Left renal pelvis (tissue), 4 donors: Measurements from ENCODE around the gene ITGA1. TPM values are rescaled to one million over a fixed set of nuclear protein-coding genes. Genes with fewer than 3 reads are reported as not detected.

Source experiments
- DNase-seq, 4 donors: peaks; one replicate each; pipeline ENCODE4 v3.0.0-alpha.2; 2013; ENCODE audit warnings: low read depth in 4 of 4, low spot score in 3 of 4
- polyA plus RNA-seq, 4 donors: library from polyadenylated mRNA; unstranded; fragments of 120-200 nt; gene quantifications; one replicate each; pipeline ENCODE4 v1.2.1, GENCODE V29; 2013; ENCODE audit not compliant: insufficient read length in 4 of 4

Gene ITGA1
- polyA plus RNA-seq, 4 donors = 49.2 to 65.2 (median 58.1) TPM

DNA sequence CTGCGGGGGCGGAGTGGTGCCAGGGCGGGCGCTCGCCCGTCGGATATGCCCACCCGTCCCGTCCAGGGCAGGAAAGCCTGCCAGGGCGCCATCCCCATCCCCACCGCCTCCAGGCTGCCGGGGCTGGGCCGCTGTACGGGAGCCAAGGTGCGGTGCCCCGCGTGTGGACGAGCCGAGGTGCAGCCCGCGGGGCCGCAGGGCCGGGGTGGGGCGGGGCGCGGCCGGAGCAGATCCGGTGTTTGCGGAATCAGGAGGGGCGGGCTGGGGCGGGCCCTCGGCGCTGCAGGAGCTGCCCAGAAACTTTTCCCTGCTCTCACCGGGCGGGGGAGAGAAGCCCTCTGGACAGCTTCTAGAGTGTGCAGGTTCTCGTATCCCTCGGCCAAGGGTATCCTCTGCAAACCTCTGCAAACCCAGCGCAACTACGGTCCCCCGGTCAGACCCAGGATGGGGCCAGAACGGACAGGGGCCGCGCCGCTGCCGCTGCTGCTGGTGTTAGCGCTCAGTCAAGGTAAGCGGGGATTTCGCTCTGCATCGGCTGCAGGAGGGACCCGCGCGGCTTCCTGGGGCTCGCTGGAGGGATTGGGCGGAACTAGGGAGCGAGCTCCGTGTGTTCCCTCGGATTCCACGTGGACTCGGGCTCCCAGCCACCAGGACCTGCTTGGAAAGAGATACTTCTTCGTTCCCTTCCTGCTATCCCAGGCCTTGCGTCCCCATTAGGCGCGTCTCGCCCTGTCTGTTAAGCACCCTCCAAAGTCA lies 201.5 kb downstream of the ITGA1 start, which contains the start of gene ITGA2:
Gene ITGA2, plus strand, starts transcription at position 328 of the 756 bp plus-strand sequence. Its CDS starts 117 bp downstream, at position 445.
- DNase-seq = no peak

DNA sequence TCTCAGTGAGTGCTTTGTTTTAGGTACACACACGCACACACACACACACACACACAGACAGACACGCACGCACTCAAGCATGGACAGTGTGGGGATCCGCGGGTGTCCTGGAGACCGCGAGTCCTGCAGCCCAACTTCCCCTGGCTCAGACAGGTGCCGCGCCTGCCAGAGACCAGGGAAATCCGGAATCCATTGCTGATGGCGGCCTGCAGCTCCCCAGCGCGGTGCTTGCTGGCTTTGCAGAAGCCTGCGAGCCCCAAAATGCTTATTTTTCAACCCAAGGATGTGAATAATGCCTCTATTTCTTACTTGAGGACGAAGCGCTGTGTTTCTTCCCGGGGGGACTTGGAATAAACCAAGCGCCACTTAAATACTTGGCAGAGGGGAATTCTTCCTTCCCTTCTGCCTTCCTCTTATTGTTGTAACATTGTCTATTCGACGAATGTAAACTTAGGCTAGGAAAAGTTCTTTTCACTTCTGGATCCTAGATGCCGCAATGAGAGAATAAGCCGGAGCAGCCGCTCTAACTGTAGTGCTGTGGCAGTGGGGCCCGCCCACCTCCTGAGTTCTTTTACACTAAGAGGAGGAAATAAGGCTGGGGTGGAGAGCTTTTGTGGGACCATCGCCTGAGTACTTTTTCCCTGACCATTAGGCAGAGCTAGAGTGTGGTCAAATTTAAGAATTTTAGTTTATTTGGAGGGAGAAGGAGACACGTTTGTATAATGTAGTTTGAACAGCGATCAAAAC lies 202.2 kb downstream of the ITGA1 start:
- no peak for DNase-seq

DNA sequence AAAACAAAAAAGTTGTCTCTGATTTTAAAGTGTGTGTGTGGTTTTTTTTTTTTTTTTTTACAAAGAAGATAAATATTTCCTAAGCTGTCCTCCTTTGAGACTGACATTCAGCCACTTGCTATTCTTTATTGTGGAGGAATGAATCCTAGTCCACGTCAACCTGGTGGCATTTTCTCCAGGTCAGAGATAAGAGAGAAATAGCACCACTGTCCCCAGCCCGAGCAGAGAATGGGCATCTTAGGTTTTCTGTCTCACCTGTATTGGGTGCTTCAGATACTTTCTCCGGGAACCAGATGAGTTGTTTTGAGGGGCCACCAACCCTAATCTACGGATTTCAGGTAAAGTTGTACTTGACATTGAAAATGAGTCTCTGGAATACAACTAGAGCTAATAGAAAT lies 202.8 kb downstream of the ITGA1 start:
- no peak for DNase-seq

DNA sequence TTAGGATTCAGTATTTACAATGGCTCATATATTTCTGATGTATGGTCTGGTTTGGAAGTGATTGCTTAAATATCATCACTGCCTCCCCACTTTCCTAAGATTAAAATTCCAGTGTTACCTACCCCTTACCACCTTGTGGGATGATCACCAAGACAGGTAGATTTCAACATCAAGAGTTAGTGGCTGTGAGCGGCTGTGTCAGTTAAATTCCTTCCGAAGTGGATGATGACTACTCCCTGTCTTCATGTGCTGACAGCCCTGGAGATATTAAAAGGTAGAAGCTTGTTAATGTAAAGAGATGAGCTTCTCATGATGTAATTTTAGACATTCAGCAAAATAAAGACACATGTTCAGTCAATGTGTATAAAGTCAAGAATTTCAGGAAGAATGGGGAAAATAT lies 205.7 kb downstream of the ITGA1 start:
- no peak for DNase-seq

DNA sequence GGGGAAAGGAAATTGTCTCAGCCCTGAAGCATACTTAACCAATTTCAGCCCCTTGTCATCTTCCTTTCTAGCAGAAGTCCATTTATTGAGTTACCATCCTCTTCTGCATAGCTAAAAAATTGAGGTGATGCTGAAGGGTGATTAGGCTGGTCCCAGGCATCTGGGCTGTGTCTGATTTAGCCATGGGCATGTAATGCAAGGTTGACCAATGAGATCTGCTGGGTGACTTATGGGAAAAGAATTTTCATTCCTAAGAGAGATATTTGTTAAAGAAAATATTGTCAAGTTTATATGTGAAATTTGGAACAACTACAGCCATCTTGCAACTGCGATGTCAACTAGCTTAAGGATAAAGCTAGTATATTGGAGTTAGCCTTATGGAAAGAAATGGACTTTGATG lies 206.6 kb downstream of the ITGA1 start:
- DNase-seq = no peak

DNA sequence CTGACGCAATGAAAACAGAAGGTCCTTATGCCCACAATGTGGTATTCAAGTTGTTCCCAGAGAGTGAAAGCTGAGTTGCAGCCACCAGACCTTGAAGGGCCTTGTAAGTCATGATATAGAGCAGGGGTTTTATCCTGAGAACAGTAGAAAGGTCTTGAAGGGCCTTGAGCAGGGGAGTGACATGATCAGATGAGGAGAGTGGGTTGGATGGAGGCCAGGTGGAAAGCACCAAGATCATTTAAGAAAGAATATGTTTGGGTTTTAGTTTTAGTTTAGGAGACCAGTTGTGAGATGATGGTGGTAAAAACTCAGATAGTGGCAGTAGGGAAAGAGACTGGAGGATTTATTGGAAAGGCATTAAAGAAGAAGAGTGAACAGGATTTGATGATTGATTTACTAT lies 207.4 kb downstream of the ITGA1 start:
- no peak for DNase-seq

DNA sequence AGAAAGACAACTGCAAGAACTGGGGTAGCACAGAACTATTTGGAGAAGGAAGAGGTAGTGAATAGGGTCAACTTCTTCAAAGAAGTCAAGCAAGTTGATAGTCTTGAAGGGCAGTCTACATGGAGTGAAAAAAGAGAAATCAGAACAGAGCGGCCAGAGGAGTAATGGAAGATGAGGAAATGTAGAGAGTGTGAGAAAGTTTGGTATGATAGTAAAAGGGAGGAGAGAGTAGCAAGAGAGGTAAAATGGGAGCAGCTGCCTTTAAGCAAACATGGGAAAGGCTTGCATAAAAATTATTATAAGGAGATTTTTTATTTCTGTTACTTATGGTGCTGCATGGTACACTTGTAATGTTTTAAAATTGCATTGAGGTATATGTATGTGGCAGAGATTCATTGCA lies 208.2 kb downstream of the ITGA1 start:
- DNase-seq = no peak

DNA sequence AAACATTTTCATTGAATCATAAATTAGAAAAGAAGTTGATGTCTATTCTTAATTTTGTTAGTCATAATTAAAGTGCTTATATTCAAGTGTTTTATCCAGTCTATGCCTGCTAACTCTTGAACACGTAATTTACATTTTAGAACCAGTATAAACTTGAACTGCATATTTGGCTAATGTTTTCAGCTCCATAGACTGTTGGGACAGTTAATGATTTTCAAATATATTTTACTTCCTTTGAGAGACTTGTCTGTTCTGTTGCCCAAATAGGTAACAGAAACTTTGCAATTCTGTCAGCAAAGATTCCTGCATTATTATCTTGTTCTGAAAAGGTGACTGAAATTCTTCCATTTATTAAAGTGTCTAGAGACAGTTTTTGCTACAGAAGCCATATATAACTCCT lies 209.3 kb downstream of the ITGA1 start:
- DNase-seq = no peak

DNA sequence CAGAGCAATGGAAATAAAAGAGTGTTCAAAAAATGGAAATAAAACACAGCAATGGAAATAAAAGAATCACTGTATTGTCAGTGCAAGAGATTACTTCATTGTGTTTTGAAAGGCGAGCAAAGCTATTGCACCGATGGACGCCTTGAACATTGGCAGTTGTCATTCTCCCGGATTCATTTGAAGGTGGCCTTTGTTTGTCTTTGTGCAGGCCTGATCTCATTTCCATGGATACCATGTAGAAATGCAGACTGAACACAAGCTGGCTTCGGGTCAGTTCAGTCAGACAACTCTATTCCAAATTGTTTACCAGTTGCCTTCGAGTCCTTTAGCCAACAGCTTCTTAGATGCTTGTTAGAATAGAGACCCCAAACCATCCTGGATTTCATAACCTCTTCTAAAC lies 209.7 kb downstream of the ITGA1 start:
- DNase-seq = no peak

DNA sequence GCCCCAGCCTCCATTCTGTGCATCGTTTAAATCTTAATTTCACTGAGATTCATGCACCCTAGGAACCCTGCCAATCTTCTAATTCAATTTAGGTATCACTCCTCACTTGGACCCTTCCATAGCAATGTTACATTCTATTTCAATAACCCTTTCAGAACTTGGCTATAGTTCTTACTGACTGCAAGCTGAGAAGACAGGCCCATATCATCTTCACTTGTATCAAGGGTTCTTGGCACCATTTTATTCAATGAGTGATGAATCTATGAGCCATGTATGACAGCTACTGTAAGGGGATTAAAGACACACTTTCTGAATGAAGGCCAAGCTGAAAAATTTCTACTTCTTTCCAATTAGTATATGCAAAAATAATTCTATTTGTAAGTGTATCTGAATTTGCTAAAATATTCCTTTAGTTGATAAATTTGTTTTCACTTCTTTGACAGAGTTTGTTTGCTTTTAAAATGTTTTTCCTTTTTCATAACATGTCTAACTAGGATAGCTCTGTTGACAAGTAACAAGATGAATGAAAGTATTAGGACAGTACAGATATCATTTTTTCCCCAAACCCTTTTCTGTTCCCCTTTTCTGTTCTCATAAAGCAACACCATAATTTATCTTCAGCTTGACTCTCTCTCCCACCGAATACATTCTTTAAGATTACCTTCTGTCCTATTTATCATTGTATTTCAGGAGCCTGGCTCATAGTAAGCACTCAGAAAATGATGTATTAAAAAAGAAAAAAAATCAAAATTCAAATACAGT lies 211.0 kb downstream of the ITGA1 start:
- DNase-seq = no peak

DNA sequence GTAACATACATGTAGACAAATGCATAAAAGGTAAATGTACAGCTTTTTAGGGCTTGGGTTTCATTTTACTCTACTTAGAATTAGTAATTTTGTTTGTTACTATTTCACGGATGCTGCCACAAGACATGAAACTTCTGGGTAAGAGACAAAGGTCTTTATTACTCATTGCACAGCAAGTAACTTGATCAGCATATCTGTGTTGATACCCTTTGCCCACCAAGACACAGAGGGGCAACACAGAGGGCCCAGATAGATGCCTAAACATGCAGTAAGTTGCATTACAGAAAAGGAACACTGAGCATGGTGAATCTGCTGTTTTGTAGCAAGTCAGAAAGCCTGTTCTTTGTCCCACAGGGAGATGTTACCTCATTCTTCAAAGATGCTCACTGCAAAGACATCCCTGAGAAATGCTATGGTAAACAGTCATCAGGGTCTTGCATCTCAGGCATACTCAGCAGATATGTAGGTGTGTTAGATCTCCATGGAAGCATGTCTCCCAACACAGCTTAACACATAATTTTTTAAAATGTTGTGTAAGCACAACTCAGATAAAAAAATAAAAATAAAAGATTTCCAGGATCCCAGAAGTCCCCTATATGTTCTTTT lies 211.7 kb downstream of the ITGA1 start:
- DNase-seq = no peak

DNA sequence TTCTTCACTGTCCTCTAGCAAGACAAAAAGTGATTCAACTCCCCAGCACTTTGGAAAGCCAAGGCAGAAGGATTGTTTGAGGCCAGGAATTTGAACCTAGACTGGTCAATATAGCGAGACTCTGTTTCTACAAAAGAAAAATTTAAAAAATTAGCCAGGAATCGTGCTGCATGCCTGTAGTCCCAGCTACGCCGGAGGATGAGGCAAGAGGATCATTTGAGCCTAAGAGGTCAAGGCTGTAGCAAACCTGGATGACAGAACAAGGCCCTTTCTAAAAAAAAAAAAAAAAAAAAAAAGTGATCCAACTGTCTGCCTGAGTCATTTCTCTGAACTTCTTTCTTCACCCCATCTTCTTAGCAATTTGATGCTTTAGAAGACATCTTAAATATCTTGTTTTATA lies 213.8 kb downstream of the ITGA1 start:
- DNase-seq = no peak

DNA sequence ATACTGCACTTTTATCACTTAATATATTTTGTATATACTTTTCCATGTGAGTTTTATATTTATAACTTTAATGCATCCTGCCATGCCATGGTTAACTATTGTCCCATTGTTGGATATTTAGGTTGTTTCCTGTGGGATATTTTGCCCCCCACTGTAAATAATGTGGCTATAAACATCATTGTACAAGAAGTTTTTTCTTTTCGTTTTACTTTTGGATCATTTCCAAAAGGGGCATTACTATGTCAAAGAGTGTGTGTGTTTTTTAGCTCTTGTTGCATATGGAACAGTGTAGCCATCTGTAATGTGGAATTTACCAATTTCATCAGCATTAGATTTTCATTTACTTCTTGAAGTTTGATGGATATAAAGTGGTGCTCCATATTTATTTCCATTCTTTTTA lies 214.8 kb downstream of the ITGA1 start:
- DNase-seq = no peak

DNA sequence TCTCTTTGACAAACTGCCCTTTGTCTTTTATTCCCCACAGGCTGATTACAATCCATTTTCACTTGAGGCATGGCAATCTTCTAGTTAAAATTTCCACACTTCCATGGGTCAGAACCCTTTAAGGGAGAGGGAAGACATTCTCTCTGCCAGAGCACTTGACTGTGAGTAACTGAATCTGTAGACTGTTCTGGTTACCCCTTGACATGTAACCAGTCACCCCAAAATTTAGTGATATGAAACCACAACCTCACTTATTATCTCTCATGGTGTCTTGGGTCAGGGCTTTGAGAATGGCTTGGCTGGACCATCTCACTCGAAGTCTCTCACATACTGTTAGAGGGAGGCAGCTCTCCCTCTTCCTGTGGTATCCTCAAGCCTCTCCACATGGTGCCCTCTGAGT lies 215.4 kb downstream of the ITGA1 start:
- no peak for DNase-seq

DNA sequence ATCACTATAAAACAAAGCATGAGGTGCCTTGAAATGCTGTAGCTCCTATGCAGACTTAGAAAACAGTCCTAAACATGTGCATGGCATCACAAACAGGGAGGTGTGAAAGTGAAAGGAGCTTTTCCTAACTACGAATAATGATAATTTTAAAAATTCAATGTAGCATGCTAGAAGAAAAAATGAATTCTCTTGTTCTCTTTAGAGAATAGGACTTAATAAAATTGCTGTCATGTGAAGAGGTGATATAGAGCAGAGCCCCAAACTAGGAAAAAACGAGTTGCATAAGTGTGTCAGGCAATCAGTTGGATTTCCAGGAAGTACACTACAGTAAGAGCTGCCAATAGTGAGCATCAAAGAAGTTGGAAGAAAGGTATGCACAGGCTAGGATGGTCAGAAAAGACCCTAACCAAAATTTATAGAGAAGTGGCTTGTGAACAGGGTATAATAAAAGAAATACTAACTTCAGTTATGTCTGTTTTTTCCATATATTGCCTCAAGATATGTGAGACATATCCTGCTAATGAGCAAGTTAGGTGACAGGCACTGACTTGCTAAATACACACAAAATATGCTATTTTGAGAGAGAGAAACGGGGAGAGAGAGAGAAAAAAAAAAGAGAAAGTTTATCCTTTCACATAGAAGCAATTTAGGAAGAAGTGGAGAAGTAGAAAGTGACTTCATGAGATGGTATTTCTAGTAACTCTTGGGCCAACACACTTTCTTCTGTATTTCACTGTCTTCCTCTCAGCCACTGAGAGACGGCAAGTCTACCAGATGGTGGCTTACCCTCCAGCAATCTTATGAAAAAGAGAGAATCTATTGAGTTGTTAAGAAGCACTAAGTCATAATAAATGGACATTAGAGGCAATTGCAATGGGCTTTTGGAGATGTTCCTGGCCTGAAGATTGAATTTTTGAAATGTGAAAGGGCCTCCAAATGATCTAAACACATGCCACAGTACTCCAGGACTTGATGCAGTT lies 219.5 kb downstream of the ITGA1 start:
- no peak for DNase-seq

DNA sequence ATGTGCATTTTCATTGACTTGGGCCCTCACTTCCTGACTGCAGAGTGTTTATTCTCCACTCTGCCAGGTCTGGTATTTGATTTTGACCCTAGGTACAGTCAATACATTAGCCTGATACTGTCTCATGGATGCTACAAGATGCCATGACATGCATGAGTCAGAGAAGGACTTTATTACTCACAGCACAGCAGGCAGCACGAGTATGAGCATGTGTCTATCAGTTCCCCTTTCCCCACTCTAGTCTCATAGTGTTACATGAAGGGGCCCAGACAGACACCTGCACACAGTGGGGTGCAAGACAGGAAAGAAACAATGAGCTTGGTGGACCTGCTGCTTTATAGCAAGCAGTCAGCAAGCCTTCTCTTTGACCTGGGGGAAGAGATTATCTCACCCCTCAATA lies 221.0 kb downstream of the ITGA1 start:
- no peak for DNase-seq
